GM19239 (cell line): Measurements from ENCODE around the gene TP63.
"Not testable (repeated sequence)": the region's sequence is repeated elsewhere in the genome, so short reads cannot be mapped to it uniquely, and the experiment has no call there.

Source experiments
- DNase-seq: peaks from one replicate; pipeline ENCODE4 v3.0.0; 2011; ENCODE audit warnings: low spot score; ENCODE audit not compliant: insufficient read length
- FAIRE-seq: peaks from 2 replicates; lab custom pipeline; 2011; peaks lifted over from hg19 to GRCh38; lab: Jason Lieb, UNC

The TP63 gene

GRCh38 chr3:189714991-189715961 lies 84.1 kb downstream of the TP63 start:
- DNase-seq, result no peak
- FAIRE-seq, result peak; percentile 64

DNA sequence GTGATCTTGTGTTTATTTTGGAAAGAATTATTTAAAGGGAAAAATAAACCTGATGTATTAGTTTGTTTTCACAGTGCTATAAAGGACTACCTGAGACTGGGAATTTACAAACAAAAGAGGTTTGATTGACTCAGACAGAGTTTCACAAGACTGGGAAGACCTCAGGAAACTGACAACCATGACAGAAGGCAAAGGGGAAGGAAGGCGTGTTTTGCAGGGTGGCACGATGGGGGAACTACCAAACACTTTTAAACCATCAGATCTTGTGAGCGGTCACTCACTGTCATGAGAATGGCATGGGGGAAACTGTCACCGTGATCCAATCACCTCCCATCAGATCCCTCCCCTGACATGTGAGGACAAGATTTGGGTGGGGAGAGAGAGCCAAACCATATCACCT lies 87.0 kb downstream of the TP63 start:
- DNase-seq (no peak), FAIRE-seq (no peak)

GRCh38 chr3:189720736-189721417 lies 89.7 kb downstream of the TP63 start:
- no peak for DNase-seq
- peak; percentile 51 for FAIRE-seq

GRCh38 chr3:189721873-189722665 lies 90.9 kb downstream of the TP63 start:
- FAIRE-seq (no peak), DNase-seq (no peak)

DNA sequence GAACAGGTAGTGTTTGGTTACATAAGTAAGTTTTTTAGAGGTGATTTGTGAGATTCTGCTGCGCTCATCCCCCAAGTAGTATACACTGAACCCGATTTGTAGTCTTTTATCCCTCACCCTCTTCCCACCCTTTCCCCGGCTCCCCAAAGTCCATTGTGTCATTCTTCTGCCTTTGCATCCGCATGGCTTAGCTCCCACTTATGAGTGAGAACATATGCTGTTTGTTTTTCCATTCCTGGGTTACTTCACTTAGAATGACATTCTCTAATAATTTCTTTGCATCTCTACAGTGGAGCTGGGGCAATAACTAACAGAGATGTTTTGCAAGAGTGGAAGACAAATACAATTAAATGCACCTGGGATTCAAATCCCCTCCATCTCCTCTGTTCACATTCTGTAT lies 93.2 kb downstream of the TP63 start:
- DNase-seq (no peak), FAIRE-seq (no peak)

DNA sequence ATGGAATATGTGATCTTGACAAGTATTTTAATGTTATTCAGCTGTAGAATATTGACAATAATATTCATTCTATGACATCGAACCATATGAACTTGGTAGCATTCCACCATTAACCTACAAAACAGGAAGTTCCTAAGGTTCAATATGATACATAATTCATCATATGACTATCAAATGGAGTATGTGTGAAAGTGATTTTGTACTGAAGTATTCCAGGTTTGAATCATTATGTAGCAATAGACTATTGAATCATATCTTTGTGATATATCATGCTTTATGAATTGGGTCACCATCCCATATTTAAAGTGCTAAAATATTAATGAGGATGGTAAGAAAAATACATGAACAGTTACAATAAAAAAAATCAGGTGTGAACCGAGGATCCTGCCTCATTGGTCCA lies 95.1 kb downstream of the TP63 start:
- DNase-seq (no peak), FAIRE-seq (peak; percentile 51)

DNA sequence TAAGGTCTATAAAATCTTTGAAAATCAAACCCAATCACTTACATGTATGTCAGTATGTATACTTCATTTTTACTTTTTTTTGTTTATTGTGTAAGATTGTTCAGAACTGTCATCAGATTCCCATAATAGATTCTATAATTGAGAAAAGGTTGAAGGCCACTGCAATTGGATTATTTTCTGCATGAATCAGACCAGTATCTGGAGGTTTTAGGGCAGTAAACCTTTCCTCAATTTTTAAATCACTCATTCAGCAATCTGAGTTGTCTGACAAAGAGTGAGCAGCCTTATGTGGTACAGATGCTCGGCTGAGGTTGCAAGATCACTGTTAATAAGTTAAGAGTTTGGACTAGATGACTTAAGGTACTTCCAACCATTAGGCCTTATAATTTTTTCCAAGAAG lies 96.0 kb downstream of the TP63 start:
- FAIRE-seq (no peak), DNase-seq (no peak)

DNA sequence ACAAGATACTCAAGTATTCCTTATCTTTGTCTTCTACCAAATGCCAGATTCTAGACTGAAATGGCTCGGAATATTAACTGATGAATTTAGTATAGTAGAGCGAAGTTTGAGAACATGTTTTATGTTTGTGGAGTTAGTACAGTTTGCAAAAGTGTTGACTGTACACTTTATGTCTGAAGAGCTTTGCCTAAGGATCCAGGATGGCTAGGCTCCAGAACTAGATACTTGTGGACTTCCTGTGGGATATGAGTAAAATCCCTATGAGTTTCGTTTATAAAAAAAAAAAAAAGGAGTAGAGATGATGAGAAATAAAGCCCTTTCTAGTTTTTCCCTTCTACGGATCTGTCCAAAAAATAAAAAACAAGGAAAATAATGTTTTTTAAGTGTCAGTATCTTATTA lies 96.7 kb downstream of the TP63 start:
- no peak for DNase-seq
- no peak for FAIRE-seq

DNA sequence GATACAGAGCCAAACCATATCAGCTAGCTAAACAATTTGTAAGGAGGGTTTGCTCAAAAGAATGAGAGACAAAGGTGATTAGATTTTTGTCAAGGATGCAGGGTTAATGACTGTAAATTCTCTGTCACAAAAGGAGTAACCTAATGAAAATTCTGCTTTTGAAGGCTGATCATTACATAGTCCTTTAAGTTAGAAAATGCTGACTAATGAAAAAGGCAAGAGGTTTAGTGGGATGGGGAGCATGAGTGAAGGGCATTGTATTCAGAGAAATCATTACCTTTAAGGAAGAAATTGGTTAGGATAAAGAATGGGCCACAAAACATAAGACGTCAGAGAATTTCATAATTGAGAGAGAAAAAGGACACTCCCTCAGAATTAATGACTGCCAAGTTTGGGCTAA lies 97.7 kb downstream of the TP63 start:
- DNase-seq, result no peak
- FAIRE-seq, result no peak

- DNase-seq (no peak), FAIRE-seq (no peak)
These were observed 102.9 kb downstream of the TP63 start for GRCh38 chr3:189734061-189734460.

GRCh38 chr3:189735913-189736312 lies 104.7 kb downstream of the TP63 start:
- no peak for FAIRE-seq
- no peak for DNase-seq

DNA sequence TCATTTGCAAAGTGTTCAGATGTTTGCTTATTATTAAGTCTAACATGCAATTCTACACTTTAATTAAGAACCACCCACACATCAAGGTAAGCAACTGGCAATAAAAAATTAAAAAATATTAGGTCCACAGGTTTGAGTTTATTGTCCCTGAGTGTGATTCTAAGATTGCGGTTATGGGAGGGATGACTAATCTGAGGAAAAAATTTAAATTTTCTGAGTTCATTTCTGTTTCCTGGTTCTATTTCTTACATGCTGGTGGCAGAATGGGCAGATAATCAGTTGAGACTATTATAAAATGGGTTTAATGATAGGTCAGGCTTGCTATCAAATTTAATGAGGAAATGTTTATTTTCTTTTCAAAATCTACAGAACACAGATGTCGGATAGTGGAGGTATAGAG lies 105.9 kb downstream of the TP63 start:
- FAIRE-seq, result no peak
- no peak for DNase-seq

DNA sequence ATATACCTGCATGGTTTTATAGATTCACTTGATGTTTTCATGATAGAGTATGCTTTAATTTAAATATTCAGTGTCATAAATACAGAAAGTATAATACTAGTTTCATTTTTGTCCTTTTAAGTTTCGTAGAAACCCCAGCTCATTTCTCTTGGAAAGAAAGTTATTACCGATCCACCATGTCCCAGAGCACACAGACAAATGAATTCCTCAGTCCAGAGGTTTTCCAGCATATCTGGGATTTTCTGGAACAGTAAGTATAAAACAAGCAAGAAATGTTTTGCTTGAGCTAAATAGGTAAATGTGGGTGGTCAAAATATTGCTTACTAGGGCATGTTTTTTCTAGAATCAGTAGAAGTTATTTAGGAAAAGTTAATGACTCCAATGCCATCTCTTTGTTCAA lies 106.4 kb downstream of the TP63 start:
- FAIRE-seq (peak; percentile 26), DNase-seq (no peak)

DNA sequence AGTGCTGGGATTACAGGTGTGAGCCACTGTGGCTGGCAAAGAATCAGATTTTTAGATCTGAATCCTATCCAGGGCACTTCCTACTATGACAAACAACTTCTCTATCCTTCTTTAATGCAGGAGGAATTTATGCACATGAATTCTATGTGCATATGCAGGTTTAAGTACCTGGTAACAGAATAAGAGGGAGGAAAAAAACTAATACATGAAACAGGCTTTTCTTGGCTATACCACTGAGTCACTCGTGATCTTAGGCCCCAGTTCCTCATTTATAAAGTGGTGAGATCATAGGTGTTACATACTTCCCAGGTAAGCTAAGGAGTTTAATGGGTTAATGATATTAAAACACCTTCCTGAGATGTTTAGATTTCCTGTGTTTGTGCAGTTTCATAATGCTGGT lies 108.2 kb downstream of the TP63 start:
- no peak for DNase-seq
- no peak for FAIRE-seq

DNA sequence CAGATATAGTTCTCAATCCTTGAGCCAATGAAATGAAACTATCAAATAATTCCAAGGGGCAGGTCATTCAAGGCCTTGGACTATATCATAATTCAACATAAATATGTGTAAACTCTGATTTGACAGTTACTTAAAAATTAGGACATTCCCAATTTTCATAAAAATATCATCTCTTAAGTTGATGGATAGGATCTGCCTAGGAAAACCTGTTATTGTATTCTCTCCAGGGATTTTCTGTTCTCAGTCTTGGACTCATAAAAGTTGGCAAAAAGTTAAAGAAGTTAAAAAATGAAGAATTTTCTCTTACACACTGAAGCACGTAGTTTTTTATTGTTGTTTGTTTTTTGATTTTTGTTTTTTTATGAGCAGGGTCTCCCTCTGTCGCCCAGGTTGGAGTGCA lies 109.0 kb downstream of the TP63 start:
- no peak for FAIRE-seq
- DNase-seq, result no peak

GRCh38 chr3:189744235-189744634 lies 113.0 kb downstream of the TP63 start:
- no peak for DNase-seq
- no peak for FAIRE-seq

DNA sequence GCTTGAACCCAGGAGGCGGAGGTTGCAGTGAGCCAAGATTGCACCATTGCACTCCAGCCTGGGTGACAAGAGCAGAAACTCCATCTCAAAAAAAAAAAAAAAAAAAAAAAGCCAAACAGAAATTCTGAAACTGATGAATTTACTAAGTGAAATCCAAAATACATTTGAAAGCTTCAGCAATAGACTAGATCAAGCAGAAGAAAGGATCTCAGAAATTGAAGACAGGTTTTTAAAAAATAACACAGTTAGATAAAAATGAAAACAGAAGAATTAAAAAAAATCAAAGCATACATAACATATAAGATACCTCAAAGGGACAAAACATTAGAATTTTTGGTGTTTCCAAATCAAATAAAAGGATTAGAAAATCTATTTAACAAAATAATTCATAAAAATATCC lies 114.4 kb downstream of the TP63 start:
- DNase-seq, result no peak
- FAIRE-seq, result no peak

GRCh38 chr3:189748046-189748445 lies 116.9 kb downstream of the TP63 start:
- no peak for DNase-seq
- FAIRE-seq, result peak; percentile 11

DNA sequence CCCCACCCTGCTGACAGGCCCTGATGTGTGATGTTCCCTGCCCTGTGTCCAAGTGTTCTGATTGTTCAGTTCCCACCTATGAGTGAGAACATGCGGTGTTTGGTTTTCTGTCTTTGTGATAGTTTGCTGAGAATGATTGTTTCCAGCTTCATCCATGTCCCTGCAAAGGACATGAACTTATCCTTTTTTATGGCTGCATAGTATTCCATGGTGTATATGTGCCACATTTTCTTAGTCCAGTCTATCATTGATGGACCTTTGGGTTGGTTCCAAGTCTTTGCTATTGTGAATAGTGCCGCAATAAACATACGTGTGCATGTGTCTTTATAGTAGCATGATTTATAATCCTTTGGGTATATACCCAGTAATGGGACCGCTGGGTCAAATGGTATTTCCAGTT lies 119.8 kb downstream of the TP63 start:
- not testable (repeated sequence) for DNase-seq, FAIRE-seq

DNA sequence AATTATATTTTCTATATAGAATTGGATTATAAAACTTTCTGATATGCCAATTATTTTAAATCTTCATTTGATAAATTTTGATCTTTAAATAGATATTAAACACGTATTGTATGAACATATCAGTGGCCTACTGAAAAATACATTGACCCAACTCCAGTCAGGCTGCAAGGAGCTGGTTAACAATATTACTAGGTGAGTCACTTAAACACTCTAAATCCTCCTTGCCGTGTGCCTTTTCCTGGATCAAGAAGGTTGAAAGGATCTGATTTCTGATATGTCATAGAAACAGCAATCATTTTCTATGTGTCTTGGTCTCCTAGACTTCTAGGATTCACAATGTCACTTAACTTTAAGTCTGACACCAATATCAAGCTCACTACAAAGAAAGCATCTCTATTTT lies 123.2 kb downstream of the TP63 start:
- FAIRE-seq (no peak), DNase-seq (no peak)

DNA sequence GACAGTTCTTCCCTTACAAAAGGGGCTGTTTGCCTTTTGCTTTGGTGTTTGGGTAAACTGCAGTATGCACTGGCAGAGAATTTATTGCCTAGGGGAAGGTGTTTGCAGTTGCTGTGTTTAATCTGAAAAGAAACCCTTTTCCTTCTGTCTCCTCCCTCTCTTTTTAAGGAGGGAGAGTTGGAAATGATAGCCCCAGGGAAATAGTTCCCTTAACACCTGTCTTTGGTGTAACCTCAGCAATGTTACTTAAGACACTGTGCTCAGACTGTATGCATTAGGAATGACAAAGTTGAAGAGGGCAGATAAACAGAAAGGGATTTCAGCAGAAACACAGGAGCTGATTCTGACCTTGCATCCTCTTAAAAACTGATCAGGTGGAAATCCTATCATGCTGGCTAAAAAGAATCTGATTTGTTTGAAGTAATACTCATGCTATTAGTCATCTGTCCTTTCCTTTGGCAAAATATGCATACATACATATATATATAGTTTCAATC lies 125.4 kb downstream of the TP63 start:
- FAIRE-seq, result peak; percentile 31
- no peak for DNase-seq
